HFFc6 (cell line): ENCODE measurements around the gene ZNF202. TPM values are rescaled to one million over a fixed set of nuclear protein-coding genes. Genes with fewer than 3 reads are reported as not detected.
A peak's percentile ranks its signal among the peaks of the same experiment; 100 is the strongest.

ENCODE experiments used
- DNase-seq: peaks from one replicate; pipeline ENCODE4 v3.0.0-alpha.2; 2018
- H3K27ac Mint-ChIP-seq: 2 replicates; pipeline ENCODE4 v1.8.0; 2020; ENCODE audit warnings: mild to moderate bottlenecking, mixed read lengths
- H3K27me3 Mint-ChIP-seq: 2 replicates; pipeline ENCODE4 v1.8.0; 2021; ENCODE audit warnings: mild to moderate bottlenecking, moderate library complexity, mixed read lengths; ENCODE audit not compliant: insufficient read depth
- H3K36me3 Mint-ChIP-seq: 2 replicates; pipeline ENCODE4 v1.8.0; 2021; ENCODE audit warnings: low read depth, mixed read lengths
- H3K4me1 Mint-ChIP-seq: 2 replicates; pipeline ENCODE4 v1.8.0; 2020; ENCODE audit warnings: low read depth, mixed read lengths
- H3K4me3 Mint-ChIP-seq: 2 replicates; pipeline ENCODE4 v1.8.0; 2020; ENCODE audit warnings: mild to moderate bottlenecking, moderate library complexity, mixed read lengths
- H3K9me3 Mint-ChIP-seq: 2 replicates; pipeline ENCODE4 v1.8.0; 2020; ENCODE audit warnings: mild to moderate bottlenecking, mixed read lengths
- CTCF ChIP-seq: fragments of 200-600 bp; sonication (generic); IDR thresholded peaks from 2 replicates; pipeline ENCODE4 v1.5.0; 2021; ENCODE audit warnings: antibody characterized with exemption, mild to moderate bottlenecking
- total RNA-seq, 6 experiments: library from RNA; stranded (reverse); fragmentation: NEBNext Ultra II Directional; extraction: Animal tissue kit (Norgen Biotek cat#: 25700); gene quantifications; 2 replicates in 1 of 6; 3 replicates in 5 of 6; pipeline ENCODE4 v1.2.3, GENCODE V29; 2021

The ZNF202 gene
- total RNA-seq, 6 experiments from 2014 or later: 5.4 to 8.3 (median 6.8) TPM

- H3K9me3 Mint-ChIP-seq: no peaks in the 10 kb centered on the region
- peaks cover 15% of the 10 kb centered on the region for H3K4me1 Mint-ChIP-seq
- H3K4me3 Mint-ChIP-seq: peak overlapping the region; percentile 93
- H3K27ac Mint-ChIP-seq: peak overlapping the region; percentile 82
- no peak for TF ChIP-seq CTCF
- H3K27me3 Mint-ChIP-seq: peaks cover 6% of the 10 kb centered on the region
- no peak for DNase-seq
- H3K36me3 Mint-ChIP-seq: peaks cover 39% of the 10 kb centered on the region
Measured at GRCh38 chr11:123740787-123741158, 687 bp downstream of the ZNF202 start.

- Mint-ChIP-seq H3K9me3 (no peaks in the 10 kb centered on the region), H3K4me3 (no peak overlapping the region), H3K4me1 (peaks cover 15% of the 10 kb centered on the region), H3K27ac (no peak overlapping the region), H3K27me3 (peaks cover 3% of the 10 kb centered on the region; the same call in 1 of the 2 replicates), H3K36me3 (peaks cover 58% of the 10 kb centered on the region)
- no peak for TF ChIP-seq CTCF
- DNase-seq: no peak
Measured at GRCh38 chr11:123738374-123738773, 3.1 kb downstream of the ZNF202 start.

- DNase-seq: no peak
- no peak for TF ChIP-seq CTCF
- Mint-ChIP-seq H3K9me3 (no peaks in the 10 kb centered on the region), H3K4me3 (no peak overlapping the region), H3K27me3 (peaks cover 2% of the 10 kb centered on the region; the same call in 1 of the 2 replicates), H3K36me3 (peaks cover 58% of the 10 kb centered on the region), H3K27ac (no peak overlapping the region), H3K4me1 (peaks cover 8% of the 10 kb centered on the region)
Measured at GRCh38 chr11:123736769-123737168, 4.7 kb downstream of the ZNF202 start.

- H3K27me3 Mint-ChIP-seq: no peaks in the 10 kb centered on the region
- H3K27ac Mint-ChIP-seq: no peak overlapping the region; the same call in 1 of the 2 replicates
- no peak overlapping the region for H3K4me3 Mint-ChIP-seq
- no peaks in the 10 kb centered on the region for H3K4me1 Mint-ChIP-seq
- no peak for TF ChIP-seq CTCF
- peaks cover 24% of the 10 kb centered on the region for H3K9me3 Mint-ChIP-seq
- peak; percentile 64 for DNase-seq
- peaks cover 10% of the 10 kb centered on the region; the same call in 1 of the 2 replicates for H3K36me3 Mint-ChIP-seq
Measured at GRCh38 chr11:123729602-123730001, 11.9 kb downstream of the ZNF202 start.

- no peak for DNase-seq
- no peak overlapping the region for H3K27ac Mint-ChIP-seq
- no peak overlapping the region for H3K4me3 Mint-ChIP-seq
- H3K27me3 Mint-ChIP-seq: no peaks in the 10 kb centered on the region
- no peaks in the 10 kb centered on the region; the same call in 1 of the 2 replicates for H3K36me3 Mint-ChIP-seq
- peaks cover 24% of the 10 kb centered on the region for H3K9me3 Mint-ChIP-seq
- no peaks in the 10 kb centered on the region for H3K4me1 Mint-ChIP-seq
- no peak for TF ChIP-seq CTCF
Measured at GRCh38 chr11:123725995-123726655, 15.3 kb downstream of the ZNF202 start.
